HUES6 (cell line): ENCODE measurements around the gene ENAH.

ENCODE experiments used
- H3K27ac ChIP-seq: 2 replicates; pipeline ENCODE4 v1.7.0; 2013; ENCODE audit warnings: low read depth, mild to moderate bottlenecking, low read length, inconsistent platforms
- H3K27me3 ChIP-seq: 2 replicates; pipeline ENCODE4 v1.6.1; 2013; ENCODE audit warnings: low read length; ENCODE audit not compliant: control insufficient read depth, insufficient read depth
- H3K36me3 ChIP-seq: 2 replicates; pipeline ENCODE4 v1.6.1; 2013; ENCODE audit warnings: low read length; ENCODE audit not compliant: control insufficient read depth, insufficient read depth
- H3K4me1 ChIP-seq: 2 replicates; pipeline ENCODE4 v1.6.1; 2013; ENCODE audit warnings: low read length; ENCODE audit not compliant: control insufficient read depth, insufficient read depth
- H3K4me3 ChIP-seq: 2 replicates; pipeline ENCODE4 v1.5.1; 2013; ENCODE audit warnings: low read depth, low read length
- H3K9ac ChIP-seq: one replicate; pipeline ENCODE4 v1.6.1; 2013; ENCODE audit warnings: mild to moderate bottlenecking, low read length
- H3K9me3 ChIP-seq: 2 replicates; pipeline ENCODE4 v1.6.1; 2013; ENCODE audit warnings: low read depth, low read length; ENCODE audit not compliant: control insufficient read depth, insufficient read depth

Gene ENAH

DNA sequence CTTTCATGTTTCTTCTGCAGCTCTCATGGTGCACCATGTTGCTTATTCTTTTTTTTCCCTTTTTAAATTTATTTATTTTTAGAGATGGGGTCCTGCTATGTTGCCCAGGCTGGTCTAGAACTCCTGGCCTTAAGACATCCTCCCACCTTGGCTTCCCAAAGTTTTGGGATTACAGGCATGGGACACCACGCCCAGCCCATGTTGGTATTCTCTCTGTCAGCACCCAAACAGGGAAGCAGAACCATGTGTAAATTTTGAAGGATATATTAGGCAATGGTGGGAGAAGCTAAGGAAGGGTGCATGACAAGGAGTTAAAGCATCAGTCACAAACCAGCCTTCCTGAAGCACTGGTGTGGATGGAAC is 39.6 kb upstream of the ENAH start:
- Histone ChIP-seq H3K9me3 (peaks cover 3% of the 10 kb centered on the region; the same call in 1 of the 2 replicates), H3K27ac (no peak overlapping the region), H3K9ac (no peak overlapping the region), H3K4me1 (no peaks in the 10 kb centered on the region; the same call in 1 of the 2 replicates), H3K27me3 (no peaks in the 10 kb centered on the region), H3K4me3 (no peak overlapping the region), H3K36me3 (no peaks in the 10 kb centered on the region)

DNA sequence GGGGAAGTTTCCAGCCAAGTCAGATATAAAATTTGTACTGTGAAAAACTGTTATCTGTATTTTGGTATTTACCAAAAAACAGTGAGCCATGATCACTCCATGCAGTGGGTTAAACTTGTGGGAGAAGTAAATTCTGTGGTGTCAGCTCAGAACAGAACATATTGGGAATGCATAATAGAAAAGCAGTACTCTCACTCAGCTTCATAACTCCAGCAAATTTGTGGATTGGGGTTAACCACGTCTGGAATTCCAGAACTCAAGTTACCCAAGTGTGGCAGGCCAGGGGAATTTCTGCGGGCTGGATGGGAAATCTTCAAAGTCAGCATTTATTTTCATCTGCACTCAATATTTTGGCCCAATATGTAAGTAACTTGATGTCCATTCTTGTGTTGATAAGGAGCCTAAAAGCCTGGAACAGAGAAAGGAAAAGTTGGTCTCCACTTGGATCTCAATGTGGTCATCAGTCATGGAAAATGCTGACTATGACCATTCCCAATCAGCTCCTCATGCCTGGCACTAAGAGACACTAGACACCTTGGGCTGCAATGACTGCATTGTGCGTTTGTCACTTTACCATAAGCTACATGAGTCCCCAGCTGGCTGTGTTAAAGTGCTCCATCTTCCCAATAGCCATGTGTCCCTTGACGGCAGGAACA is 39.1 kb upstream of the ENAH start:
- Histone ChIP-seq H3K27ac (no peak overlapping the region), H3K4me3 (no peak overlapping the region), H3K27me3 (no peaks in the 10 kb centered on the region), H3K9ac (no peak overlapping the region), H3K4me1 (no peaks in the 10 kb centered on the region; the same call in 1 of the 2 replicates), H3K9me3 (peaks cover 3% of the 10 kb centered on the region; the same call in 1 of the 2 replicates), H3K36me3 (no peaks in the 10 kb centered on the region)

- no peaks in the 10 kb centered on the region; the same call in 1 of the 2 replicates for H3K4me1 ChIP-seq
- no peak overlapping the region for H3K27ac ChIP-seq
- H3K9me3 ChIP-seq: peaks cover 3% of the 10 kb centered on the region; the same call in 1 of the 2 replicates
- H3K9ac ChIP-seq: no peak overlapping the region
- H3K27me3 ChIP-seq: no peaks in the 10 kb centered on the region
- no peak overlapping the region for H3K4me3 ChIP-seq
- no peaks in the 10 kb centered on the region for H3K36me3 ChIP-seq
These were observed 38.5 kb upstream of the ENAH start for GRCh38 chr1:225691377-225691776.

GRCh38 chr1:225689882-225690459 is 37.0 kb upstream of the ENAH start:
- no peak overlapping the region for H3K27ac ChIP-seq
- no peaks in the 10 kb centered on the region for H3K27me3 ChIP-seq
- H3K36me3 ChIP-seq: no peaks in the 10 kb centered on the region
- peaks cover 1% of the 10 kb centered on the region; the same call in 1 of the 2 replicates for H3K9me3 ChIP-seq
- H3K4me3 ChIP-seq: no peak overlapping the region
- no peaks in the 10 kb centered on the region; the same call in 1 of the 2 replicates for H3K4me1 ChIP-seq
- no peak overlapping the region for H3K9ac ChIP-seq

- no peaks in the 10 kb centered on the region for H3K9me3 ChIP-seq
- H3K4me1 ChIP-seq: no peaks in the 10 kb centered on the region
- no peak overlapping the region for H3K27ac ChIP-seq
- H3K4me3 ChIP-seq: no peak overlapping the region
- no peak overlapping the region for H3K9ac ChIP-seq
- H3K36me3 ChIP-seq: no peaks in the 10 kb centered on the region
- no peaks in the 10 kb centered on the region for H3K27me3 ChIP-seq
These were observed 35.4 kb upstream of the ENAH start for GRCh38 chr1:225688345-225688744.

DNA sequence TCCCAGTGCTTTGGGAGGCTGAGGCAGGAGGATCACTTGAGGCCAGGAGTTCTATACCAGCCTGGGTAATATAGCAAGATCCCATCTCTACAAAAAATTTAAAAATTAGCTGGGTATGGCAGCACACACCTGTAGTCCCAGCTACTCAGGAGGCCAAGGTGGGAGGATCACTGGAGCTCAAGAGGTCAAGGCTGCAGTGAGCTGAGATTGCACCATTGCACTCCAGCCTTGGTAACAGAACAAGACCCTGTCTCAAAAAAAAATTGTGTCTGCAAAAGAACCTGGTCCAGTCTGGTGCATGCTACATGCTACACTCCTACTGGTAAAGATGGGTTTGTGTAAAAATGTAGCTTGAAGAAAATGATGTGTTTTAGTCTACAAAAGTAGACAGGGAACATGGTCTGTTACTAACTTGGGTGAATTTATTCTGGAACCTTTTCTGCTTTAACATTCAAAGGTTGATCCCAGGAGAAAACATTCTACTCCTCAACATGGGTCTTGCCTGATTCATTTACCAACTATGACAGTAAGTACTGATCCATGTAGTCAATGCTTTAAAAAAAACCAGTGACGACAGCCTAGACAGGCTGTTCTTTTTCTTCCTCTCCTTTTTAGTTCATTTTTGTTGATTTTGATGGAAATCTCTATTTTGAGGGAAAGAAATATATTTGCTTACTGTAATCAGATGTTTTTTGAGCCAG is 32.7 kb upstream of the ENAH start:
- no peaks in the 10 kb centered on the region for H3K9me3 ChIP-seq
- H3K36me3 ChIP-seq: no peaks in the 10 kb centered on the region
- H3K9ac ChIP-seq: no peak overlapping the region
- no peaks in the 10 kb centered on the region for H3K4me1 ChIP-seq
- no peaks in the 10 kb centered on the region for H3K27me3 ChIP-seq
- H3K4me3 ChIP-seq: no peak overlapping the region
- no peak overlapping the region for H3K27ac ChIP-seq

- no peaks in the 10 kb centered on the region for H3K9me3 ChIP-seq
- H3K27ac ChIP-seq: no peak overlapping the region
- no peak overlapping the region for H3K9ac ChIP-seq
- no peak overlapping the region for H3K4me3 ChIP-seq
- H3K36me3 ChIP-seq: no peaks in the 10 kb centered on the region
- H3K27me3 ChIP-seq: no peaks in the 10 kb centered on the region
- no peaks in the 10 kb centered on the region for H3K4me1 ChIP-seq
These were observed 31.8 kb upstream of the ENAH start for GRCh38 chr1:225684741-225685140.

DNA sequence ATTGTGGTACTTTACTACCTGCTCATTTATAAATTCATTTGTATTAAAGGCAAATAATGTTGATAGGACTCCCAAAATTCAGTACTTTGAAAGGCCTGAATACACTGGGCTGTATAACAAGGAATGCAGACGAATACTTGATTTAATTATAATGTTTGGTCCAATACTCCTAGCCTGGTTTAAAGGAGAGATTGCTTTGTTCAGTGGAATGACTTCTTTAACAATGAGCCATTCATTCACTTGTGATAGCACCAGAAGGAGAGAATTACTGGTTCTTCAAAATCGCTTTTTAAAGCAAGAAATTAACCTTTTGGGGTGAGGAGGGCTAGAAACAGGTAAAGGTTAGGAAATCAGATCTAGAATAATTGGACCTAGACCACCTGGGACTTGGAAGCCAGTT is 28.3 kb upstream of the ENAH start:
- Histone ChIP-seq H3K9ac (no peak overlapping the region), H3K27me3 (peaks cover 16% of the 10 kb centered on the region), H3K27ac (no peak overlapping the region)

DNA sequence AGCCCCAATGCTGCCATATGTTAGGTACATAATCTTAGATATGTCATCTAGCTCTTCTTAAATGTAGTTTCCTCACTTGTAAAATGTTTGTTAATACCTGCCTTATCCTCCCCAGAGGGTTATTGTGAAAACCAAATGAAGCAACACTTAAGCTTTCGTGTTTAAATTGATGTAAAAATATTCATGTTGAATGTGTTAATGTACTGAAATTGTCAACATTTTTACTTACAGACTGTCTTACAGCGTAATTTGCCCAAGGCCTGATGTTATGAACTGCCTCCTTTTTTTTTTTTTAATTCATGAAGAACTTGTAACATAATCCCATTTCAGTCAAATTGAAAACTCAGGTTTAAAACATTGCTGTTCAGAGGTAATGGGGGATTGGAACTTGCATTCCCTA is 25.6 kb upstream of the ENAH start:
- Histone ChIP-seq H3K4me1 (no peaks in the 10 kb centered on the region; the same call in 1 of the 2 replicates), H3K9me3 (no peaks in the 10 kb centered on the region), H3K27me3 (peaks cover 16% of the 10 kb centered on the region), H3K4me3 (no peak overlapping the region), H3K36me3 (no peaks in the 10 kb centered on the region), H3K9ac (no peak overlapping the region), H3K27ac (no peak overlapping the region)

More for the DNA sequence above, 28.3 kb upstream of the ENAH start:
- no peaks in the 10 kb centered on the region for H3K9me3 ChIP-seq
- no peak overlapping the region for H3K4me3 ChIP-seq
- H3K36me3 ChIP-seq: no peaks in the 10 kb centered on the region
- no peaks in the 10 kb centered on the region; the same call in 1 of the 2 replicates for H3K4me1 ChIP-seq

GRCh38 chr1:225677350-225678124 is 24.6 kb upstream of the ENAH start:
- no peak overlapping the region for H3K27ac ChIP-seq
- H3K4me1 ChIP-seq: no peaks in the 10 kb centered on the region; the same call in 1 of the 2 replicates
- no peak overlapping the region for H3K9ac ChIP-seq
- H3K36me3 ChIP-seq: no peaks in the 10 kb centered on the region
- no peaks in the 10 kb centered on the region for H3K9me3 ChIP-seq
- peak overlapping the region; percentile 24 for H3K4me3 ChIP-seq
- peaks cover 16% of the 10 kb centered on the region for H3K27me3 ChIP-seq
